SK-N-SH (cell line): ENCODE results near the gene AKAP6. TPM values are rescaled to one million over a fixed set of nuclear protein-coding genes. Genes with fewer than 3 reads are reported as not detected.

Experiments
- CTCF ChIA-PET: fragments of 300-600, 350-600 bp; formaldehyde crosslinking; extraction: SDS; loops from one replicate; lab custom pipeline; 2021; lab: Yijun Ruan, JAX
- POLR2A ChIA-PET: fragments of 350-600 bp; sonication (Branson Sonifier 250); formaldehyde crosslinking; extraction: SDS; loops from one replicate; lab custom pipeline; 2020; ENCODE audit warnings: antibody characterized with exemption, inconsistent platforms; lab: Yijun Ruan, JAX
- DNase-seq: peaks from one replicate; pipeline ENCODE4 v3.0.0; 2012
- H2AFZ ChIP-seq: fragments of 200-600 bp; sonication (generic); 2 replicates; pipeline ENCODE4 v1.8.1; 2016; ENCODE audit warnings: antibody characterized with exemption, mild to moderate bottlenecking, low read depth
- H3F3A ChIP-seq: fragments of 200-600 bp; sonication (generic); replicated peaks from 2 replicates; pipeline ENCODE3; 2016; ENCODE audit warnings: antibody characterized with exemption, mild to moderate bottlenecking; ENCODE audit not compliant: insufficient read depth
- H3K27ac ChIP-seq, 2 experiments: fragments of 200-500 bp in 1 of 2; fragments of 200-600 bp in 1 of 2; sonication (Bioruptor generic) in 1 of 2; sonication (generic), shearing (Covaris generic) in 1 of 2; 2 replicates each; pipeline versions ENCODE4 v1.5.1 to v1.6.1; 2014 to 2016; ENCODE audit warnings: low read depth in 2 of 2, inconsistent platforms in 1 of 2, low read length in 1 of 2, mild to moderate bottlenecking in 1 of 2, mixed read lengths in 1 of 2
- H3K27me3 ChIP-seq: fragments of 200-600 bp; sonication (generic), shearing (Covaris generic); 2 replicates; pipeline ENCODE4 v1.6.1; 2016; ENCODE audit warnings: mixed run types; ENCODE audit not compliant: insufficient read depth
- H3K36me3 ChIP-seq, 2 experiments: fragments of 200-500 bp in 1 of 2; fragments of 200-600 bp in 1 of 2; sonication (Bioruptor generic) in 1 of 2; sonication (generic) in 1 of 2; replicated peaks in 1 of 2; 2 replicates each; pipeline versions ENCODE3 to v1.5.1; 2014 to 2016; ENCODE audit warnings: low read length in 1 of 2, mild to moderate bottlenecking in 1 of 2; ENCODE audit not compliant: insufficient read depth in 2 of 2, control insufficient read depth in 1 of 2
- H3K4me1 ChIP-seq, 2 experiments: fragments of 200-500 bp in 1 of 2; fragments of 200-600 bp in 1 of 2; sonication (Bioruptor generic) in 1 of 2; sonication (generic), shearing (Covaris generic) in 1 of 2; 2 replicates each; pipeline versions ENCODE4 v1.5.1 to v1.6.1; 2014 to 2016; ENCODE audit warnings: low read depth in 1 of 2, low read length in 1 of 2, mixed run types in 1 of 2; ENCODE audit not compliant: insufficient read depth in 2 of 2, control insufficient read depth in 1 of 2
- H3K4me2 ChIP-seq: fragments of 200-600 bp; sonication (generic), shearing (Covaris generic); 2 replicates; pipeline ENCODE4 v1.6.1; 2017; ENCODE audit warnings: mixed run types
- H3K4me3 ChIP-seq, 2 experiments: fragments of 200-500 bp in 1 of 2; fragments of 200-600 bp in 1 of 2; sonication (Bioruptor generic) in 1 of 2; sonication (generic), shearing (Covaris generic) in 1 of 2; 2 replicates each; pipeline versions ENCODE4 v1.5.1 to v1.8.1; 2014 to 2016; ENCODE audit warnings: low read depth in 2 of 2, inconsistent platforms in 1 of 2, low read length in 1 of 2, mild to moderate bottlenecking in 1 of 2, mixed read lengths in 1 of 2, moderate library complexity in 1 of 2
- H3K79me2 ChIP-seq: fragments of 200-600 bp; sonication (generic); 2 replicates; pipeline ENCODE4 v1.8.1; 2017; ENCODE audit warnings: mild to moderate bottlenecking; ENCODE audit not compliant: insufficient read depth
- H3K9ac ChIP-seq: fragments of 200-600 bp; sonication (generic); 2 replicates; pipeline ENCODE4 v1.6.1; 2017; ENCODE audit warnings: mixed run types
- H3K9me2 ChIP-seq: fragments of 200-600 bp; sonication (generic); 2 replicates; pipeline ENCODE4 v1.6.1; 2017; ENCODE audit warnings: mixed run types
- H3K9me3 ChIP-seq: fragments of 200-600 bp; sonication (generic); 2 replicates; pipeline ENCODE4 v1.6.1; 2017; ENCODE audit warnings: mixed run types, mild to moderate bottlenecking, moderate library complexity
- H4K20me1 ChIP-seq: fragments of 200-600 bp; sonication (generic); 2 replicates; pipeline ENCODE4 v1.6.1; 2017; ENCODE audit warnings: mild to moderate bottlenecking, mixed run types; ENCODE audit not compliant: insufficient read depth
- ELF1 ChIP-seq: IDR thresholded peaks from 2 replicates; pipeline ENCODE4 v1.4.0; 2012
- EP300 ChIP-seq, 2 experiments: IDR thresholded peaks; 2 replicates each; pipeline versions ENCODE4 v1.4.0 to v1.6.1; 2012; ENCODE audit warnings: borderline replicate concordance in 1 of 2, low read depth in 1 of 2, low read length in 1 of 2
- FOSL2 ChIP-seq: IDR thresholded peaks from 2 replicates; pipeline ENCODE4 v1.4.0; 2012; ENCODE audit warnings: low read depth, mild to moderate bottlenecking, moderate library complexity, borderline replicate concordance
- FOXJ3 ChIP-seq: sonication (generic); formaldehyde crosslinking; IDR thresholded peaks from 2 replicates; pipeline ENCODE4 v1.5.1; 2020; ENCODE audit warnings: mild to moderate bottlenecking, missing genetic modification reagents
- MAX ChIP-seq: IDR thresholded peaks from 2 replicates; pipeline ENCODE4 v1.4.0; 2012; ENCODE audit warnings: low read depth
- NFIC ChIP-seq: IDR thresholded peaks from 2 replicates; pipeline ENCODE4 v1.4.0; 2012; ENCODE audit warnings: borderline replicate concordance
- PBX3 ChIP-seq: IDR thresholded peaks from 2 replicates; pipeline ENCODE4; 2012
- REST ChIP-seq: IDR thresholded peaks from 2 replicates; pipeline ENCODE4 v1.6.1; 2012; ENCODE audit warnings: mild to moderate bottlenecking, low read depth, low read length, moderate library complexity
- RXRA ChIP-seq: IDR thresholded peaks from 2 replicates; pipeline ENCODE4 v1.4.0; 2012; ENCODE audit warnings: low read depth, mild to moderate bottlenecking, borderline replicate concordance
- TAF1 ChIP-seq: IDR thresholded peaks from 2 replicates; pipeline ENCODE4 v1.6.1; 2012; ENCODE audit warnings: low read depth, mild to moderate bottlenecking, low read length, moderate library complexity, borderline replicate concordance
- TCF12 ChIP-seq: IDR thresholded peaks from 2 replicates; pipeline ENCODE4 v1.4.0; 2012
- USF1 ChIP-seq: IDR thresholded peaks from 2 replicates; pipeline ENCODE4 v1.4.0; 2012; ENCODE audit warnings: low read depth, borderline replicate concordance
- YY1 ChIP-seq: IDR thresholded peaks from 2 replicates; pipeline ENCODE4 v1.4.0; 2012; ENCODE audit warnings: low read depth, mild to moderate bottlenecking
- WGBS: methylation state at CpG from one replicate; pipeline ENCODE4 v1.1.6; 2017; ENCODE audit warnings: low lambda C conversion rate; 5-methylcytosine and 5-hydroxymethylcytosine counted together
- polyA plus RNA-seq, 3 experiments: library from polyadenylated mRNA; depleted of rRNA; stranded (reverse); fragments of >200 nt; gene quantifications; 2 replicates each; pipeline ENCODE4 v1.2.3, GENCODE V29; 2012

AKAP6 gene
- polyA plus RNA-seq, 1 of the 3 experiments (the other 2 are of a cell fraction), result 1.7 TPM

- CTCF ChIA-PET, result no interaction called here
- Histone ChIP-seq H3K9me2 (no peaks in the 10 kb centered on the region), H3K36me3 (no peaks in the 10 kb centered on the region)
- POLR2A ChIA-PET, result no interaction called here
- TF ChIP-seq FOXJ3 (CRISPR knock-in tag), result no peak
- TF ChIP-seq PBX3, result 0 out of 2 replicates have a peak, but pooled peaks have one; percentile 17
- TF ChIP-seq, all 33 proteins: peak for 1
- Histone ChIP-seq H3K27ac (peak overlapping the region in 1 of 2 experiments; percentile 51; a peak in 2 of 4 replicates), H3F3A (peaks cover 23% of the 10 kb centered on the region), H3K4me2 (no peak overlapping the region), H3K79me2 (no peaks in the 10 kb centered on the region), H2AFZ (no peak overlapping the region), H3K4me1 (peaks cover 13 to 28% of the 10 kb centered on the region in 2 experiments), H3K4me3 (no peak overlapping the region), H3K27me3 (no peaks in the 10 kb centered on the region), H4K20me1 (no peaks in the 10 kb centered on the region), H3K9ac (no peak overlapping the region), H3K9me3 (no peaks in the 10 kb centered on the region)
- WGBS, result 78% methylated on average over 2 of the region's 2 CpGs
- DNase-seq, result no peak
Observed at GRCh38 chr14:32692441-32692840, 363.3 kb downstream of the AKAP6 start.

GRCh38 chr14:32693114-32693513 is 364.0 kb downstream of the AKAP6 start:
- H3K9me3 ChIP-seq, result no peaks in the 10 kb centered on the region
- TF ChIP-seq MAX, result no peak
- TF ChIP-seq TAF1, result no peak
- TF ChIP-seq TCF12, result peak; percentile 68
- peak; percentile 66; the same call in 1 of the 2 replicates for TF ChIP-seq RXRA
- TF ChIP-seq USF1, result no peak
- TF ChIP-seq PBX3, result peak; percentile 48
- 0 out of 2 replicates have a peak, but pooled peaks have one; percentile 7 for TF ChIP-seq ELF1
- TF ChIP-seq EP300 (IDR thresholded peaks at IDR 0.05; ENCODE audit: borderline replicate concordance in 1 of 2, low read depth in 1 of 2, low read length in 1 of 2), result peak in 1 of 2 experiments; percentile 66; a peak in 1 of 4 replicates
- no peak for TF ChIP-seq REST
- TF ChIP-seq NFIC, result peak; percentile 83
- TF ChIP-seq FOSL2, result peak; percentile 38; the same call in 1 of the 2 replicates
- no peak for TF ChIP-seq YY1
- H4K20me1 ChIP-seq, result no peaks in the 10 kb centered on the region
- no peaks in the 10 kb centered on the region for H3K9me2 ChIP-seq
- peaks cover 23% of the 10 kb centered on the region for H3F3A ChIP-seq
- peaks cover 14 to 35% of the 10 kb centered on the region in 2 experiments for H3K4me1 ChIP-seq
- 55% methylated on average over 3 of the region's 3 CpGs for WGBS
- ChIA-PET POLR2A (no interaction called here), CTCF (no interaction called here)
- H3K4me3 ChIP-seq, result no peak overlapping the region
- H3K27ac ChIP-seq, result peak overlapping the region in 1 of 2 experiments; percentile 51; a peak in 2 of 4 replicates
- no peak overlapping the region for H3K9ac ChIP-seq
- no peak overlapping the region for H2AFZ ChIP-seq
- no peak for DNase-seq
- no peaks in the 10 kb centered on the region for H3K27me3 ChIP-seq
- H3K36me3 ChIP-seq, result no peaks in the 10 kb centered on the region
- no peaks in the 10 kb centered on the region for H3K79me2 ChIP-seq
- H3K4me2 ChIP-seq, result no peak overlapping the region
